ENCODE data around the gene EXOC8. TPM values are rescaled to one million over a fixed set of nuclear protein-coding genes. Genes with fewer than 3 reads are reported as not detected.

EXOC8 gene, protein sequence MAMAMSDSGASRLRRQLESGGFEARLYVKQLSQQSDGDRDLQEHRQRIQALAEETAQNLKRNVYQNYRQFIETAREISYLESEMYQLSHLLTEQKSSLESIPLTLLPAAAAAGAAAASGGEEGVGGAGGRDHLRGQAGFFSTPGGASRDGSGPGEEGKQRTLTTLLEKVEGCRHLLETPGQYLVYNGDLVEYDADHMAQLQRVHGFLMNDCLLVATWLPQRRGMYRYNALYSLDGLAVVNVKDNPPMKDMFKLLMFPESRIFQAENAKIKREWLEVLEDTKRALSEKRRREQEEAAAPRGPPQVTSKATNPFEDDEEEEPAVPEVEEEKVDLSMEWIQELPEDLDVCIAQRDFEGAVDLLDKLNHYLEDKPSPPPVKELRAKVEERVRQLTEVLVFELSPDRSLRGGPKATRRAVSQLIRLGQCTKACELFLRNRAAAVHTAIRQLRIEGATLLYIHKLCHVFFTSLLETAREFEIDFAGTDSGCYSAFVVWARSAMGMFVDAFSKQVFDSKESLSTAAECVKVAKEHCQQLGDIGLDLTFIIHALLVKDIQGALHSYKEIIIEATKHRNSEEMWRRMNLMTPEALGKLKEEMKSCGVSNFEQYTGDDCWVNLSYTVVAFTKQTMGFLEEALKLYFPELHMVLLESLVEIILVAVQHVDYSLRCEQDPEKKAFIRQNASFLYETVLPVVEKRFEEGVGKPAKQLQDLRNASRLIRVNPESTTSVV
- 18.6 and 18.9 TPM in 2 replicates for total RNA-seq

DNA sequence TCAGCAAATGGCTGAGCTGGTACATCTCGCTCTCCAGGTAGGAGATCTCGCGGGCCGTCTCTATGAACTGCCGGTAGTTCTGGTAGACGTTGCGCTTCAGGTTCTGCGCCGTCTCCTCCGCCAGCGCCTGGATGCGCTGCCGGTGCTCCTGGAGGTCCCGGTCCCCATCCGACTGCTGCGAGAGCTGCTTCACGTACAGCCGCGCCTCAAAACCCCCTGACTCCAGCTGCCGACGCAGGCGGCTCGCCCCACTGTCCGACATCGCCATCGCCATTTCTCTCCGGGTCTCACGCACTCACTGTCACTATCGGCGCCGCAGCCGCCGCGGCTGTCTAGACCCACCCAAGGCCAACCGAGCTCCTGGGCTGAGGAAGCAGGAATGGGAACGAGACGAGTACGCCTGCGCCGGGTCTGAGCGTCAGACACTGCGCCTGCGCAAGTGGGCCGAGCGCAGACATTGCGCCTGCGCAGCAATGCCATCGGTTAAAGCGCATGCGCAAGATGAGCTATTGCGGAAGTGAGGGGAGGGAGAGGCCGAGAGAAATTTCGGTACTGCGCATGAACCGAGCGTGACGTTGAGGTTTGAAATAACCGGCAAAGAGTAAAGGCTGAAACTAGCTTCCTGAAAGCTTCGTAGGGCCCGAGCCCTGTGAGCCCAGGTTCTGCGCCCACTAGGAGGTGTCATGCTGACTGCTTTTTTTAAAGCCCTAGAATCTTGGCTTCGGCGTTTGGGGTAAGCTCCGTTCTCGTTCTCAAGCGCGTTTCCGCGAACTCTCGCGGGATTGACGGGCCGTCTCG is at the start of gene EXOC8:
EXOC8 (minus strand) TSS at position 381 of the 798 bp plus-strand sequence; CDS start at position 274, 107 bp downstream.
- intact Hi-C loops (cut with micrococcal nuclease), result loop anchor here (1.0 to 5.0 kb wide), 7 partner anchors 19 to 695 kb away; partner anchors contain the start of genes ARV1, COG2, EGLN1 and GNPAT

DNA sequence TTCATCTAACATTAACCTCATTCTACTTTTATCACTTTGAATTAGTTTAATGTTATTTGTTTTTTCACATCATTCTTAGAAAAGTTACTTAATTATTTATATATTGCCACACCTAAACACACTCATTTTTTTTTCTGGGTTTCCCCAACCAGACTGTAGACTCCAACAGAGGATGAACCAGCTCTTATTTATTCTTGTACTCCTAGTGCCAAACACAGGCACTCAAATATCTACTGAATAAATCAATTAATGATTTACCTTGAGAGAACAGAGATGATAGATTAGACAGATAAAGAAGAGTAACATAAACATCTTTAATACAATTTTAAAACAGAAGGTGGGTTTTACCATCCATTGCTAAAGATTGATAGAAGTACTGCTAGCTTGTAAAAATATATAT is 48.8 kb upstream of the EXOC8 start:
- intact Hi-C loops (cut with micrococcal nuclease), result no loop called here

DNA sequence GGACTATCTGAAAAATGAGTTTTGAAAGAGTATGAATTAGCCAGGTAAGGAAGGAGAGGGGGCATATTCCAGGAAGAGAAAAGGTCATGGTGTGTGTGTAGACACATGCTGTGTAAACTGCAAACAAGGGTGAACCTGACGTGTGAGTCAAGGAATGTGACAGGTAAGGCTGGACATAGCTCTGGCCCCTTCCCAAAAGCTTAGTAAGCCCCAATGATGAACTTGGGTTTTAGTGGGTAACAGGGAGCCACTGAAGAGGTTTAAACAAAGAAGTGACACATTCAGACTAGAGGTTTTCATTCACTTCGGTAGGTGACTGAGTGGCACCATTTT is 47.7 kb upstream of the EXOC8 start:
- intact Hi-C loops (cut with micrococcal nuclease), result no loop called here

DNA sequence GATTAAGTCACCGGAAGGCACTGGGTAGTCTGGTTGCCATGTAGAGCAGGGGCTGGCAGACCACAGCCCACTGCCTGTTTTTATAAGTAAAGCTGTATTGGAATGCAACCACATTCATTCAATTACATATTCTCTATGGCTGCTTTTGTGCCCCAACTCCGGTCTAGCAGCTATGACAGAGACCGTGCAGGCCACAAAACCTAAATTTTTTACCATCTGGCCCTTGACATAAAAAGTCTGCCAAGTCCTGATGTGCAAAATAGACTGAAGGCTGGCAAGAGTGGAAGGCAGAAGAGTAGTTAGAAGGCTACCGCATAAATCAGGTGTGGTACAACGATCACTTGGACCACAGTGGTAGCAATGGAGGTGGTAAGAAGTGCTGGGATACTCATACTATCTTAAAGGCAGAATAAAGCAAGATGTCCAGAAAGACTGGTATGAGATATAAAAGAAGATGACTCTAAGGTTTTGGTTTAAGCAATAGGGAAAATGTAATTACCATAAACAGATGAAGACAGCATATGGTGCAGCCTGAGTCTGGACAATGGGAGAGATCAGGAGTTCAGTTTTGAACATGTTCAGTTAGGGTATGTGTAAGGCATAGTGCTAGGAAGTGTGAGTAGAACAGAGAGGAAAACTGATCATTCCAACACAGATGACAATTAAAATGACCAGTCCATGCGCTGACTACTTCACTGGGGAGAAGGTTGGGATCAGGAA is 47.2 kb upstream of the EXOC8 start:
- intact Hi-C loops (cut with micrococcal nuclease), result no loop called here

DNA sequence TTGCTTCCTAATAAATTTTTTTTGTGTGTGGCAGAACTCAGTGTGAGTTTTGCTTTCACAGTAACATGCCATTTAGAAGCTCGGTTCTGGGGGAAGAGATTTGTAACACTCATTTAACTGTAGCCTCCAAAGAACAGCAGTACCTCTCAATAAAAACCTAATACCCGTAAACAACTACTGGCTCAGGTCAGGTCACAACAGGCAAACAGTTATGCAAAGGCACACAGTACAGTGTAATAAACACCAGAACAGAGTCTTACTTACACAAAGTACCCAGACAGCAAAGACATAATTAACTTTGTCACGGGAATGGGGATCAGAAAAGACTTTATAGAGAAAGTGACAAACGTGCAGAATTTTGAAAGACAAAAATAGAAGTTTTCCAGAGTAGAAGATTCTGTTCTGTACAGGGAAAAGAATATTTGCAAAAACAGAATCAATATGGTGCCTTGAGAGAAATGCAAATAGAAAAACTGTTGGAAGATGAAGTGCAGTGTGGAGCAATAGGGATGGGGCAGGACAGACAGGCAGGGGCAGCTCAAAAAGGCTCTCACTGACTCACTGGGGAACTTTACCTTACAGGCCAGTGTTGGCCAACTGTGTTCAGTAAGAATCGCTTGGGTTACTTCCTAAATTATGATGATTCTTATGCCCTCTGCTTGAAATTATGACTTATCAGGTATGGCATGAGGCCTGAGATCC is 45.7 kb upstream of the EXOC8 start:
- intact Hi-C loops (cut with micrococcal nuclease), result no loop called here

DNA sequence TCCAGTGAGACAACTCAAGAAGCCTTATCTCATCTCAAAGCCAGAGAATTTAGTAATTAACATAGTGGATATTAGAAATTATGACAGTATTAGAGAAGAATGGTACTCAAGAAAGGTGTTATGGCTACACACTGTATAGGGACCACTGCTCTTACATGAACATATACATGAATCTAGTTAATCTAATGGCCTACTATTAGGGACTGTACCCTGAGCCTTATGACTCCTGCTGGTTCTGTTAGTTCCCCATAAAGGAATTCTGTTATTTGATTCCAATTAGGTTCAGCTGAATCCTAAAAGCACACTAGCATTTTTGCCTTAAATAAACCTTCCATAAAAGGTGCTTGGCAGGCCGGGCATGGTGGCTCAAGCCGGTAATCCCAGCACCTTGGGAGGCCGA is 44.8 kb upstream of the EXOC8 start:
- intact Hi-C loops (cut with micrococcal nuclease), result no loop called here

DNA sequence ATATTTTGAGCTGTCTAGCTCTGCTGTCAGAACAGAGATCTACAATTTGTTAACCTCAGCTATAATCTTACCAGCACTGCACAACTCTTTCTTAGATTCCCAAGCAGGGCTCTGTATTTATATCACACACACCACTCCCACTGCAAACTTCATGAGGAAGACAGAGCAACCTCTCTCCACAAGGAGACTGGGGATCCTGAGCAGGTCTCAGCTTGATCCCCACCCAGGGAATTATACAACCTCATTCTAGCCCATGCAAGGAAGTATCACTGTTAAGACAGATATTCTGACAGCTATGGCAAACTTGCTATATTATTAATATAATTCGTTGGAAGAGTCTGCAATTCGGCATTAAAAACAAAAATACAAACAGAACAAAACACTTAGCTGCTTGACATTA is 44.1 kb upstream of the EXOC8 start:
- intact Hi-C loops (cut with micrococcal nuclease), result no loop called here

DNA sequence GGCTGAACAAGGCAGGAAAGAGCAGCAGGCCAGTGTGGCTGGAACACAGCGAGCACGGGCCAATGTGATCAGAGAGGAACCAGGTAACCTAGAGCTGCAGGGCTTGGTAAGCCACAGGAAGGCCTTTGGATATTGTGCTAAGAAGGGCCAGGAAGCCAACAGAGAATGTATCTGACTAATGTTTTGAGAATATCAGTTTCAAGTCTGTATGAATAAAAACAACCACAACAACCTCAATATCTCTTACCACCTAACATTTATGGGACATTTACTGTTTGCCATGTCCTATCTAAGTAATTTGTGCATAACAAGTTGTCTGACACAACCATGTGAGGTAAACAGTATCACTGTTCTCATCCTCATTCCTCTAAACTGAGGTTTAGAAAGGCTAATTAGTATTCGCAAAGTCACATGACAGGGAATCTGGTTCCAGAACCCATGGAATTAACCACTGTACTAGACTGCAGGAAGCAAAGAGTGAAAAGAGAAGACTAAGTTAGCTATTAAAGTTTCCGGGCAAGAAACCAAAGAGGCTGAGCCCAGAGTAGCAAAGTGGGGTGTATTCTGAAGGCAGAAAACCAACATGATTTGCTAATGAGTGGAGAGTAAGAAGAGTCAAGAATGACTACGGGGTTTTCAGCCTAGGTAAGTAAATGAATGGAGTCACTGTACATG is 39.4 kb upstream of the EXOC8 start:
- intact Hi-C loops (cut with micrococcal nuclease), result loop anchor here (5.0 kb wide), 1 partner anchor 45 kb away; the partner anchor contains the start of gene EGLN1

DNA sequence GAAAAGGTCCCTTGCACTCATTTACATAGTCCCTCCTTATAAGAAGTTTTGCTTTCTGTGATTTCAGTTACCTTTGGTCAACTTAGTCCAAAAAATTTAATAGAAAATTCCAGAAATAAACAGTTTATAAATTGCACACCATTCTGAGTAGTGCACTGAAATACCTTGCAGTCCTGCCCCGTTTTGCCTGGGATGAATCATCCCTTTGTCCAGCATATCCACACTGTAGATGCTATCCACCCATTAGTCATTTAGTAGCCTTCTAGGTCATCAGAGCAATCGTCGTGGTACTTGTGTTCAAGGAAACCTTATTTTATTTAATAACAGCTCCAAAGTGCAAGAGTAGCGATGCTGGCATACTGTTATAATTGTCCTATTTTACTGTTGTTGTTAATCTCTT is 38.4 kb upstream of the EXOC8 start:
- intact Hi-C loops (cut with micrococcal nuclease), result loop anchor here (5.0 kb wide), 1 partner anchor 46 kb away; the partner anchor contains the start of gene EGLN1

DNA sequence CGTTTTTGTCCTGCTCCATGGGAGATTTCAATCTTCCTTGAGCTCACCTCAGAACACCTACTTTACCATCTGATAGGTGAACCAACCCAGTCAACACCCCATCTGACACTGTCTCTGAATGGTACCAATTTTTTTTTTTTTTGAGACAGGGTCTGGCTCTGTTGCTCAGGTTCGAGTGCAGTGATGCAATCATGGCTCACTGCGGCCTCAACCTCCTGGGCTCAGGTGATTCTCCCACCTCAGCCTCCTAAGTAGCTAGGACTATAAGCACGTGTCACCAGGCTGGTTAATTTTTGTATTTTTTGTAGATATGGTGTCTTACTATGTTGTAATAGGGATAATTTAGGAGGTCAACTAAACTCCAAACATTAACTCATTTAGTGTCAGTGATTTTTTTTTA is 36.7 kb upstream of the EXOC8 start:
- intact Hi-C loops (cut with micrococcal nuclease), result no loop called here

DNA sequence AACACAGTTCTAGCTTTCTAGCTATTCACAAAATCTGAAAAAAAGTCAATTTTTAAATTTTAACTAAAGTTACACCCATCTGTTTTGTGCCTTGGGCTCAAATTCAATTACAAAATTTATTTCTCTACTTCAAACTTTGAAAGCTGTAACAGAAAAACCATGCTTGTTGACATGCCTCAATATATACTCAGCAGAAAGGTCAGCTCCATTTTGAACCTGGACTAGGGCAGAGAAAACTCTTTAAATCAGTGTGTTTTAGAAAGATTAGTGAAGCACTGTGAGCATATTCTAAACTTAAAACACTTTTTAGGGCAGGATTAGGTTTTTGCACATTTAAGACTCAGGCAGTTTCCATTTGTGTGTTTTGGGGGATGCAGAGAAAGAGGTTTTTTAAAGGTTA is 34.8 kb upstream of the EXOC8 start:
- intact Hi-C loops (cut with micrococcal nuclease), result no loop called here

DNA sequence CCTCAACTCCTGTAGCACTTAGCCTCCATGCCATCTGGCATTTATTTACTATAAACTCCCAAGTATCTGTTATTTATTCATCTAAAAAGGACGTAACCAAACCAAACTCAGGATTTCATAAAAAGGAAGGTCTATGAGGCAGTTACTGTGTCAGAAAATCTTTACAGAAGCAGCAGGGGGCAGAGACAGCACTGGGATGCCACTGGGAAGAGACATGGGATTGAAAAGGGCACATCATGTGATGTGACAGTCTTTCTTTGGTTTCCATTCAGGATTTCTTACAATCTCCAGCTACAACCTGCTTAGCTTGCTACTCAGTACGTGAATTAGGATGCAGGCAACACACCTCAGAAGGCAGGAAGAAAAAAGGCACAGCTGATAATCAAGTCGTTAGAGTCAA is 31.6 kb upstream of the EXOC8 start:
- intact Hi-C loops (cut with micrococcal nuclease), result no loop called here

DNA sequence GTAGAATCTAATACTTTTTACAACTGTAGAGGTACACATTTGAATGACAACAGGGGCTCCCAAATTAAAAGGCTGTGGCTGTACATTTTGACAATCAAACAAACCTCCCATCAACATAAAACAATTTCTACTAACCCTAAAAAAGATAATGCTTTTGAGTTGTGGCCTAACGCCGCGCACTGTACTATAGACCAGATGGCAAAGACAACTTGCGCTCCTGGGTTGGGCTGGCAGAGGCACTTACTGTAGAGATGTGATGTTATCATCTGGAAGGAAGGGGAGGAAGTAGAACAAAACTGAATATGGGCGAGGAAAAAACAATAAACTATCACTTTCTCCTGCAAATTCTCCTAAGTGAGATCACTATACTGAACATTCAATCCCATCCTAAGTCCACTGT is 26.5 kb upstream of the EXOC8 start:
- intact Hi-C loops (cut with micrococcal nuclease), result no loop called here

DNA sequence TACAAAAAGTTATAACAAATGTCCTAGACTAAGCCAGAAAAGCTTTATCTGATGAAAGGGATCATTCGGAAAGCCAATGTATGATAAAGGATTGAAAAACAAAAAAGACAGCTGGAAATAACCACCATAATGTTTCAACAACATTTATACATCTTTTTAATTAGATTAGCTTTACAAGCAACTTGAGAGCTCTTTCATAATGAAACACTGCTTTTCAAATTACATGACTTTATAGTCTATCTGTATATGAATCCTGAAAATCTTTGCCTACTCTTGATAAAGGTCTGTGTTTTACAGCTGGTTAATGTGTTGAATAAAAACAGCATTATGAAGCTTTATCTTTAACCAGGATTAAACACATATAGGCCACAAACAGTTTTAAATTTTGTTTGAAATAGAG is 26.0 kb upstream of the EXOC8 start:
- intact Hi-C loops (cut with micrococcal nuclease), result no loop called here

DNA sequence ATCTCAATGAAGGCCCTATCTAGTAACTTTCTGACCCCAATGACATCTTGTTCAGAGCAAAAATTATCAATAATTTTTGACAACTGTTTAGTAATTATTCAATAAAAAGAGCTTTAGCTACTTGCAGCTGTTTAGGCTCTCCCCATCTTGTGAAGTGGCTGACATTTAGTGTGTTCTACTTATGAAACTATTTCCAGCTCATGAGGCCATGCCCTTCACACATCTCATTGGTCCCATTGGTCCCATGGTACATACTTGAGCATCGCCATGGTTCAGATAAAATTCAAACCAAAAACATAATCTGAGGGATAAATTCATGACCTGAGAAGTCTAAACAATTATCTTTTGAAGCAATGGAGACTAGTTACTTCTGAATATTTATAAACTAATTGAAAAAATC is 24.7 kb upstream of the EXOC8 start:
- intact Hi-C loops (cut with micrococcal nuclease), result no loop called here

DNA sequence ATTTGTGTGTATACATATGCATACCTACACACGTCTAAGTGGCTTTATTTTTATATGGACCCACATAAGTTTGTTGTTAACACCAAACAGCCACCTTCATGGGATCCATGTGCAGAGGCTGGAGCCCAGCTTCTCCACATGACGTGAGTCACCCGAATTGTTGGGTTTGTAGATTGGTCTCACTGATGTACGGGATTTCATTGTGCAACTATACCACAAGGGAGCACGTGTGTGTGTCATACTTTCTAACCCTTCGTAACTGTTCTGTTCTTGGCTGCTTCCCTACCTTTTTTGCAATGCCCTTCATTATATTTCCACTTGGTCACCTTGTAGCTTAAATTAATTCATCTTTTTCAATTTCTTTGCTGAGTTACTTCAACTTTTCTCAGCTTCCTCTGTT is 21.5 kb upstream of the EXOC8 start:
- intact Hi-C loops (cut with micrococcal nuclease), result loop anchor here (2.0 to 10.0 kb wide), 3 partner anchors 60 to 366 kb away; no protein-coding TSS in a partner anchor

DNA sequence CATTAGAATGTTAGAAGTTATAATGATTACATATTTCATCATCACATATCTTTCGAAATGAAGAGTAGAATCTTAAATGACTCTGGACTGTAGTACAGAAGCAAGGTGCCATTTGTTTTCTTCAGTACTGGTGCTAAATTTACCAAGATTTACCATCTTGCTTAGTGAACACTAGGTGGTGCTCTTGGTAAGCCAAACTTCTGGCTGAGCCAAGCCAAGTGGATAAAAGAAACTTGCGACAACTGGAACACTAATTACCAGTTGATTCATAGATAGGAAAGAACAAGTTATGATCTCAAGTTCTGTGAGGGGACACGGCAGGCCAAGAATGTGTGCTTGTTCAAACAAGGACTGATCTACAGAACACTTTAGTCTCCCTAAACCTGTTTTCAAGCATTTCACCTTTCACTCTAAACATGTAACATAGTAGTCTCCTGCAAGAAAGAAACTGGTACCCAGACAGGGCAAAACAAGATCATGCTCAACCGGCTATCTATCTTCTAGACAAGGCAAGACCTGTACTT is 20.2 kb upstream of the EXOC8 start:
- intact Hi-C loops (cut with micrococcal nuclease), result loop anchor here (1.0 to 10.0 kb wide), 6 partner anchors 19 to 367 kb away; partner anchors contain the start of gene SPRTN

DNA sequence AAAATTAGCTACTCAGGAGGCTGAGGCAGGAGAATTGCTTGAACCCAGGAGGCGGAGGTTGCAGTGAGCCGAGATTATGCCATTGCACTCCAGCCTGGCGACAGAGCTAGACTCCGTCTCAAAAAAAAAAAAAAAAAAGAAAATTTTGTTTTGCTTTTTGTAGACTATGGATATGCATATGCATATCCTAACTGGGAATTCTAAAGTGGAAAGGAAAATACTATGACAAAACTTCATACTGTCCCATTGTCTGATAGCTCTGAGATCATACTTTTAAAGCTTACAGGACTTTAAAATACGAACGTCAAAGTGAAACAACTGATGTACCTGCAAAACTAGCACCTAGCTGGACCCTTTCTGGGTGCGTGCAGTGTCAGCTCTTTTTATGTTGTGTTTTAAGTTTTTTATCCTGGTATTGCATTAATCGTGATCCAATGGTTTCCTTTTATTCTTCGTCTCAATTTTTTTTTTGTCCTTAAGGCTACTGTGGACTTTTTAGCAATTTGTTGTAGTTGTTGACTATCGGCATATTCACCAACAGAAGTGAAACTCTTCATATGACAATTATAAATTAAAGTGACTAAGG is 19.6 kb upstream of the EXOC8 start:
- intact Hi-C loops (cut with micrococcal nuclease), result loop anchor here (1.0 to 10.0 kb wide), 4 partner anchors 18 to 368 kb away; partner anchors contain the start of gene SPRTN

DNA sequence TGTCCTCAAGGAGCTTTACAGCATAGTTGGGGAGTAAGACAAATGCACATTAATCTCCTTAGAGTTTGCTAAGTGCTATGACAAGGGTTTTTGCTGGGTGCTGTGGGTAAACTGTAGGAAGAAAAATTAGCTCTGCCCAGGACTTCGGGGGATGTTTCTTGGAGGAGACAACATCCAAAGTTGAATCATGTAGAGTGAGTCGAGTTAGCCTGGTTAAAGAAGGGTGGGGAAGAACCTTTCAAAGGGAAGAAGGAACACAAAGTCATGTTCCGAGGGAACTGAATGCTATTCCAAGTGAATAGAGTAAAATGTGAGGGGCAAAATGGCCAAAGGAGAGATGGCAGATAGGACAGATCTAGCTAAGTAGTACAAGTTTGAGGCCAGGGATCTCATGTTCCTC is 17.5 kb upstream of the EXOC8 start:
- intact Hi-C loops (cut with micrococcal nuclease), result loop anchor here (5.0 to 10.0 kb wide), 2 partner anchors 177 to 370 kb away; no protein-coding TSS in a partner anchor

Measured in T-helper 2 cell treated with Interferon-gamma antibody and Interleukin-4, amounts not matched to agents 100 ng/mL and 5 ng/mL, for 36 hours (primary cell).